NCI-H2107 treated with DMSO at 0.1 percent for 48 hours (cell line): ENCODE data around the gene BEND6.
"Not testable (repeated sequence)": the region's sequence is repeated elsewhere in the genome, so short reads cannot be mapped to it uniquely, and the experiment has no call there.

Experiments
- DNase-seq: peaks from one replicate; lab custom pipeline; 2025; ENCODE audit not compliant: unreplicated experiment; lab: John Stamatoyannopoulos, UW

BEND6 gene

GRCh38 chr6:56977192-56977591 is 22.3 kb downstream of the BEND6 start:
- no peak for DNase-seq

GRCh38 chr6:56978530-56978929 is 23.6 kb downstream of the BEND6 start:
- DNase-seq, result no peak

GRCh38 chr6:56984361-56984760 is 29.5 kb downstream of the BEND6 start:
- peak; percentile 2 for DNase-seq

- no peak for DNase-seq
These were observed 30.0 kb downstream of the BEND6 start for GRCh38 chr6:56984884-56985283.

- DNase-seq, result no peak
These were observed 31.7 kb downstream of the BEND6 start for GRCh38 chr6:56986611-56987010.

GRCh38 chr6:56988145-56988544 is 33.2 kb downstream of the BEND6 start:
- no peak for DNase-seq

GRCh38 chr6:56992036-56992435 is 37.1 kb downstream of the BEND6 start:
- no peak for DNase-seq

GRCh38 chr6:56992703-56993102 is 37.8 kb downstream of the BEND6 start:
- DNase-seq, result no peak

GRCh38 chr6:56995347-56995902 is 40.5 kb downstream of the BEND6 start:
- no peak for DNase-seq

- DNase-seq, result no peak
These were observed 41.5 kb downstream of the BEND6 start for GRCh38 chr6:56996401-56996800.

GRCh38 chr6:56999049-56999448 is 44.1 kb downstream of the BEND6 start:
- no peak for DNase-seq

- DNase-seq, result not testable (repeated sequence)
These were observed 44.8 kb downstream of the BEND6 start for GRCh38 chr6:56999748-57000147.

- DNase-seq, result no peak
These were observed 47.3 kb downstream of the BEND6 start for GRCh38 chr6:57002197-57002596.

- DNase-seq, result no peak
These were observed 49.4 kb downstream of the BEND6 start for GRCh38 chr6:57004292-57004691.

GRCh38 chr6:57006101-57006500 is 51.2 kb downstream of the BEND6 start:
- DNase-seq, result no peak

- DNase-seq, result not testable (repeated sequence)
These were observed 53.2 kb downstream of the BEND6 start for GRCh38 chr6:57008069-57008468.

- DNase-seq, result no peak
These were observed 58.6 kb downstream of the BEND6 start for GRCh38 chr6:57013521-57013926.

- no peak for DNase-seq
These were observed 62.2 kb downstream of the BEND6 start for GRCh38 chr6:57017069-57017468.

- DNase-seq, result no peak
These were observed 62.9 kb downstream of the BEND6 start for GRCh38 chr6:57017841-57018240.

- no peak for DNase-seq
These were observed 64.5 kb downstream of the BEND6 start for GRCh38 chr6:57019434-57019833.

GRCh38 chr6:57021086-57021720 is 66.3 kb downstream of the BEND6 start:
- peak; percentile 13 for DNase-seq

GRCh38 chr6:57024321-57024720 is 69.4 kb downstream of the BEND6 start:
- no peak for DNase-seq

GRCh38 chr6:57024775-57025174 is 69.9 kb downstream of the BEND6 start:
- DNase-seq, result no peak
